Measurements from ENCODE around the gene MVB12B. TPM values are rescaled to one million over a fixed set of nuclear protein-coding genes. Genes with fewer than 3 reads are reported as not detected.
"Not testable (repeated sequence)": the region's sequence is repeated elsewhere in the genome, so short reads cannot be mapped to it uniquely, and the experiment has no call there.

Gene MVB12B
- total RNA-seq (10 to 100 TPM; 10.4 to 13.9 TPM), total RNA-seq (14.9 to 16.3 reads per million in 2 donors)

DNA sequence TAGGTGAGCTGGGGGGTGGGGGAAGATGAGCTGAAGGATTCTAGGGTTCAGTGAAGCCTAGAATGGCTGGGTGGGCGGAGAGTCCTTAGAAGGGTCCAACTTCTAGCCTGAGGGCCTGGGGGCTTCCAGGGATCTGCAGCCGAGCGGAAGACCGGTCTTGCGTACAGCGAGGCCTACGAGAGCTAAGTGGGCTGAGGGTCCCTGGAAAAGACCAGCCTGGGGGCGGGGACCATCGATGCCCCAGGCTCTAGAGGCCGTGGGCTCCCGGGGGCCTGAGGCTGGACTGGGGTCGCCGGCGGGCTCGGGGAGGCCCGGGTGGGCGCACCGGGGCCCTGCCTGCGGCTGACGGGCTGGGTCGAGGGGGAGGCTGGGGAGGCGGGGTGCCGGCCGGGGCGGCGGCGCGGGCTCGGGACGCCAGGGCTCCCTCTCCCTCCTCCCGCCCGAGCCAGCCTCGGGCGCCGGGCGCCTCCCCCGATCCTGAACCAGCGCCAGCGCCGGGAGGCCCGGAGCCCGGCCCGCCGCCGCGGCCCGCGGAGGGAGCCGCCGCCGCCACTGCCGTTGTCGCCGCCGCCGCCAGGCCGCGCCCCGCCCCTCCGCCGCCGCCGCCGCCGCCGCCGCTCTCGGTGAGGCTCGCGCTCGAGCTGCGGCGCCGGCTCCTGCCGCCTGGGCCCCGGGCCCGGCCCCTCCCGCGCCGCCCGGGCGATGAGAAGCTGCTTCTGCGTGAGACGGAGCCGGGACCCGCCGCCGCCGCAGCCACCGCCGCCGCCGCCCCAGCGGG lies at the start of gene MVB12B:
Gene MVB12B (plus strand): TSS at position 602 of the 778 bp plus-strand sequence. CDS start 101 bp downstream, at position 703.
- Mint-ChIP-seq H3K4me1 (peaks cover 33% of the 10 kb centered on the region), H3K36me3 (ENCODE audit: low read depth) (no peaks in the 10 kb centered on the region), H3K27me3 (no peaks in the 10 kb centered on the region), H3K27ac (peak within 1 kb of the TSS; percentile 82), H3K4me3 (peak within 1 kb of the TSS; percentile 90)
- ATAC-seq (peak; percentile 86), DNase-seq (peak; percentile 57 to 61 (median 57))
- H3K9me3 ChIP-seq (ENCODE audit: control insufficient read depth, low read length, poor library complexity, severe bottlenecking): no peaks in the 10 kb centered on the region

GRCh38 chr9:126283799-126284465 lies 42.7 kb upstream of the MVB12B start:
- no peak overlapping the region for H3K4me3 Mint-ChIP-seq
- no peak overlapping the region for H3K27ac Mint-ChIP-seq
- ATAC-seq (no peak), DNase-seq (no peak)
- H3K27me3 Mint-ChIP-seq: peaks cover 5% of the 10 kb centered on the region
- H3K9me3 ChIP-seq (ENCODE audit: control insufficient read depth, low read length, poor library complexity, severe bottlenecking): no peaks in the 10 kb centered on the region
- no peaks in the 10 kb centered on the region for H3K4me1 Mint-ChIP-seq
- H3K36me3 Mint-ChIP-seq (ENCODE audit: low read depth): no peaks in the 10 kb centered on the region

- H3K4me3 Mint-ChIP-seq; H3K4me1 Mint-ChIP-seq; H3K36me3 Mint-ChIP-seq (ENCODE audit: low read depth); H3K27me3 Mint-ChIP-seq; H3K9me3 ChIP-seq (ENCODE audit: control insufficient read depth, low read length, poor library complexity, severe bottlenecking); ATAC-seq; H3K27ac Mint-ChIP-seq; DNase-seq: not testable (repeated sequence)
These were observed 41.0 kb upstream of the MVB12B start for GRCh38 chr9:126285652-126286051.

- Mint-ChIP-seq H3K27me3 (peaks cover 4% of the 10 kb centered on the region), H3K4me1 (peaks cover 2% of the 10 kb centered on the region)
- no peak for ATAC-seq
These were observed 39.3 kb upstream of the MVB12B start for GRCh38 chr9:126287166-126287866.

DNA sequence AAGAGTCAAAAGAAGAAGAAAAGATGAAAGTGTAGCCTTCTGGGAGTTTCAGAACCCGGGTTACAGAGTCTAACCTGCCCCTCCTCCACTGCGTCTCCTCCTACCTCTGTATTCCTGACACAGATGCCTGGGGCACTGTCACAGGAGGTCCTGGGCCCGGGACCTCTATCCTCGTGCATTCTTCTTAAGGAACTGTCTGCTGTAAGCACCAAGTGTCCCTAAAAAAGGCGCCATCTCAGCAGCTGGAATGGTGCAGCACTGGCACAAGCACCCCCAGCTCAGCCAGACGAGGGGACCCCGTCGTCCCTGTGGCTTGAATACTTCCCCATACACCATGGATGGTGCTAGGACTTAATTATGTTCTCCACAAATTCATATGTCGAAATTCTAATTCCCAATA lies 35.8 kb upstream of the MVB12B start:
- ATAC-seq (no peak), DNase-seq (no peak)
- H3K27me3 Mint-ChIP-seq: peaks cover 15% of the 10 kb centered on the region
- peaks cover 6% of the 10 kb centered on the region for H3K36me3 Mint-ChIP-seq (ENCODE audit: low read depth)
- H3K4me1 Mint-ChIP-seq: peaks cover 2% of the 10 kb centered on the region
- H3K27ac Mint-ChIP-seq: no peak overlapping the region
- no peaks in the 10 kb centered on the region for H3K9me3 ChIP-seq (ENCODE audit: control insufficient read depth, low read length, poor library complexity, severe bottlenecking)
- no peak overlapping the region for H3K4me3 Mint-ChIP-seq

More at GRCh38 chr9:126287166-126287866, 39.3 kb upstream of the MVB12B start:
- DNase-seq: no peak
- Mint-ChIP-seq H3K27ac (no peak overlapping the region), H3K36me3 (ENCODE audit: low read depth) (peaks cover 5% of the 10 kb centered on the region), H3K4me3 (no peak overlapping the region)
- H3K9me3 ChIP-seq (ENCODE audit: control insufficient read depth, low read length, poor library complexity, severe bottlenecking): no peaks in the 10 kb centered on the region

- Mint-ChIP-seq H3K4me3 (no peak overlapping the region), H3K27ac (no peak overlapping the region), H3K4me1 (peaks cover 2% of the 10 kb centered on the region), H3K36me3 (ENCODE audit: low read depth) (peaks cover 6% of the 10 kb centered on the region), H3K27me3 (peaks cover 23% of the 10 kb centered on the region)
- no peaks in the 10 kb centered on the region for H3K9me3 ChIP-seq (ENCODE audit: control insufficient read depth, low read length, poor library complexity, severe bottlenecking)
- DNase-seq (no peak), ATAC-seq (no peak)
These were observed 34.7 kb upstream of the MVB12B start for GRCh38 chr9:126291925-126292324.

- Mint-ChIP-seq H3K4me1 (peaks cover 4% of the 10 kb centered on the region), H3K4me3 (no peak overlapping the region), H3K36me3 (ENCODE audit: low read depth) (peaks cover 6% of the 10 kb centered on the region), H3K27ac (no peak overlapping the region), H3K27me3 (peaks cover 29% of the 10 kb centered on the region)
- DNase-seq (no peak), ATAC-seq (no peak)
- H3K9me3 ChIP-seq (ENCODE audit: control insufficient read depth, low read length, poor library complexity, severe bottlenecking): no peaks in the 10 kb centered on the region
These were observed 33.7 kb upstream of the MVB12B start for GRCh38 chr9:126292736-126293521.

GRCh38 chr9:126293522-126293889 lies 33.1 kb upstream of the MVB12B start:
- H3K4me1 Mint-ChIP-seq: peaks cover 4% of the 10 kb centered on the region
- H3K9me3 ChIP-seq (ENCODE audit: control insufficient read depth, low read length, poor library complexity, severe bottlenecking): no peaks in the 10 kb centered on the region
- peaks cover 6% of the 10 kb centered on the region for H3K36me3 Mint-ChIP-seq (ENCODE audit: low read depth)
- no peak overlapping the region for H3K27ac Mint-ChIP-seq
- peaks cover 32% of the 10 kb centered on the region for H3K27me3 Mint-ChIP-seq
- DNase-seq (no peak), ATAC-seq (no peak)
- H3K4me3 Mint-ChIP-seq: no peak overlapping the region

GRCh38 chr9:126294331-126295081 lies 32.1 kb upstream of the MVB12B start:
- ATAC-seq (no peak), DNase-seq (no peak)
- peaks cover 2% of the 10 kb centered on the region for H3K4me1 Mint-ChIP-seq
- no peak overlapping the region for H3K4me3 Mint-ChIP-seq
- H3K9me3 ChIP-seq (ENCODE audit: control insufficient read depth, low read length, poor library complexity, severe bottlenecking): no peaks in the 10 kb centered on the region
- H3K27me3 Mint-ChIP-seq: peaks cover 37% of the 10 kb centered on the region
- H3K27ac Mint-ChIP-seq: no peak overlapping the region
- H3K36me3 Mint-ChIP-seq (ENCODE audit: low read depth): peaks cover 4% of the 10 kb centered on the region

GRCh38 chr9:126295082-126295477 lies 31.5 kb upstream of the MVB12B start:
- H3K4me1 Mint-ChIP-seq: peaks cover 2% of the 10 kb centered on the region
- no peak for ATAC-seq

DNA sequence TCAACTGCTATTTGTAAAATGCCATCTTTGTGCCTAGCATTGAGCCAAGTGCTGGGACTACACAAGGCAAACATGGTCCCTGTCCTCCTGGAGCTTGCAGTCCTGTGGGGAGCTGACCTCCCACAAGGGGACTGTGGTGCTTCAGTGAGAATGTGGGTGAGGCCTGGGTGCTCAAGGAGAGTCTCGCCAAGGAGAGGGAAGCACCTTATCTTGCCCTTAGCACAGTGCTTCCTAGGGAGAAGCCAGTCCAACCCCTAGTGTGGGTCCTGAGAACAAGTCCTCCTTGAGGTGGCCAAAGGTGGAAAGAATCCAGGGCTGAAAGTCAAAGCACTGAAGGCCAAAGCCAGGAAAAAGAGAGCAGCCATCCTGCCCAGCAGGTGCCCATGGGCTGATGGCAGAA lies 31.1 kb upstream of the MVB12B start:
- DNase-seq: no peak
- H3K36me3 Mint-ChIP-seq (ENCODE audit: low read depth): peaks cover 4% of the 10 kb centered on the region
- peaks cover 2% of the 10 kb centered on the region for H3K4me1 Mint-ChIP-seq
- H3K27me3 Mint-ChIP-seq: peaks cover 37% of the 10 kb centered on the region
- no peak overlapping the region for H3K27ac Mint-ChIP-seq
- no peaks in the 10 kb centered on the region for H3K9me3 ChIP-seq (ENCODE audit: control insufficient read depth, low read length, poor library complexity, severe bottlenecking)
- H3K4me3 Mint-ChIP-seq: no peak overlapping the region
- no peak for ATAC-seq

More at GRCh38 chr9:126295082-126295477, 31.5 kb upstream of the MVB12B start:
- Mint-ChIP-seq H3K27me3 (peaks cover 37% of the 10 kb centered on the region), H3K36me3 (ENCODE audit: low read depth) (peaks cover 4% of the 10 kb centered on the region), H3K4me3 (no peak overlapping the region), H3K27ac (no peak overlapping the region)
- no peaks in the 10 kb centered on the region for H3K9me3 ChIP-seq (ENCODE audit: control insufficient read depth, low read length, poor library complexity, severe bottlenecking)
- no peak for DNase-seq

DNA sequence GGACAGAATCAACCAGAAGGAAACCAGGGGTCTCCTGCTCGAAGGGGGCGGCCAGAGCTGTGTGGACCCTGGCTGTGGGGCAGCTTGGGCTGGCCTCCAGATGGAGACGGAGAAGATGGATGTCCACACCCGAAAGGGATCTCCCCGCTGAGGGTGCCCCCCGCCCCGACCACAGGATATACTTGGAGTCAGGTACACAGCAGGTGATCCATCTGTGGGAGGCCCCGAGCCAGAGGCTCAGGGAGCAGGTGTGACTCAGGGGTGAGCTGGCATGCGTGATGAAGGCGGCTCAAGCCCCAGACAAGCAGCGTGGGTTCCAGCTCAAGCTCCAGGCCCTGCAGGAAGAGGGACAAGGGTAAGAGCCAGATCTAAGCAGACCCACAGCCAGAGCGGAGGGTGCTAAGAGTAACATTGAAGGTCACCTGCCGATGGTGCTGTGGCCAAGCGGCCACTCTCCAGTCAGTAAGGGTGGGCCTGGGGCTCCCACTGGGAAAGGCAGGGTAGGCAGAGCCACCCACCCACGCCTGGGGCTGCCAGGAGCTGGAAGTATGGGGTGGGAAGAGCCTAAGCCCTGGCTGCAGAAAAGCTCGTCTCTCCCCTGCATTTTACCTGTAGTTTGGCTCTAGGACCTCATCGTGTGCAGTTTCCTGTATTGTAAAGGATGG lies 30.6 kb upstream of the MVB12B start:
- Mint-ChIP-seq H3K27me3 (peaks cover 35% of the 10 kb centered on the region), H3K27ac (no peak overlapping the region), H3K4me1 (peaks cover 4% of the 10 kb centered on the region), H3K36me3 (ENCODE audit: low read depth) (peaks cover 4% of the 10 kb centered on the region), H3K4me3 (no peak overlapping the region)
- DNase-seq (no peak), ATAC-seq (no peak)
- no peaks in the 10 kb centered on the region for H3K9me3 ChIP-seq (ENCODE audit: control insufficient read depth, low read length, poor library complexity, severe bottlenecking)

Measured in T-helper 17 cell (primary cell).